ENCODE data around the gene SKOR1. TPM values are rescaled to one million over a fixed set of nuclear protein-coding genes. Genes with fewer than 3 reads are reported as not detected.

The SKOR1 gene
- total and polyA plus RNA-seq, 2 of the 13 experiments (the other 11 are each of a cell fraction or from before 2014, with no cell fraction given): 0.09 to 0.11 TPM

- TF ChIP-seq ZXDC (CRISPR knock-in tag; IDR thresholded peaks at IDR 0.05): peak; percentile 44; the same call in 1 of the 2 replicates
- 0 out of 2 replicates have a peak, but pooled peaks have one; percentile 72 for TF ChIP-seq ZNF891 (CRISPR knock-in tag; IDR thresholded peaks at IDR 0.05)
- TF ChIP-seq, protein P1, sequence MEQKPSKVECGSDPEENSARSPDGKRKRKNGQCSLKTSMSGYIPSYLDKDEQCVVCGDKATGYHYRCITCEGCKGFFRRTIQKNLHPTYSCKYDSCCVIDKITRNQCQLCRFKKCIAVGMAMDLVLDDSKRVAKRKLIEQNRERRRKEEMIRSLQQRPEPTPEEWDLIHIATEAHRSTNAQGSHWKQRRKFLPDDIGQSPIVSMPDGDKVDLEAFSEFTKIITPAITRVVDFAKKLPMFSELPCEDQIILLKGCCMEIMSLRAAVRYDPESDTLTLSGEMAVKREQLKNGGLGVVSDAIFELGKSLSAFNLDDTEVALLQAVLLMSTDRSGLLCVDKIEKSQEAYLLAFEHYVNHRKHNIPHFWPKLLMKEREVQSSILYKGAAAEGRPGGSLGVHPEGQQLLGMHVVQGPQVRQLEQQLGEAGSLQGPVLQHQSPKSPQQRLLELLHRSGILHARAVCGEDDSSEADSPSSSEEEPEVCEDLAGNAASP (CRISPR knock-in tag; IDR thresholded peaks at IDR 0.05; ENCODE audit: borderline replicate concordance): peak; percentile 83
- TF ChIP-seq ZNF337 (CRISPR knock-in tag; IDR thresholded peaks at IDR 0.05; ENCODE audit: borderline replicate concordance, low read depth): no peak
- TF ChIP-seq NPAS2 (CRISPR knock-in tag; IDR thresholded peaks at IDR 0.05; ENCODE audit: borderline replicate concordance): no peak
- no peak for TF ChIP-seq RFX3 (CRISPR knock-in tag; IDR thresholded peaks at IDR 0.05)
- TF ChIP-seq, protein P2, sequence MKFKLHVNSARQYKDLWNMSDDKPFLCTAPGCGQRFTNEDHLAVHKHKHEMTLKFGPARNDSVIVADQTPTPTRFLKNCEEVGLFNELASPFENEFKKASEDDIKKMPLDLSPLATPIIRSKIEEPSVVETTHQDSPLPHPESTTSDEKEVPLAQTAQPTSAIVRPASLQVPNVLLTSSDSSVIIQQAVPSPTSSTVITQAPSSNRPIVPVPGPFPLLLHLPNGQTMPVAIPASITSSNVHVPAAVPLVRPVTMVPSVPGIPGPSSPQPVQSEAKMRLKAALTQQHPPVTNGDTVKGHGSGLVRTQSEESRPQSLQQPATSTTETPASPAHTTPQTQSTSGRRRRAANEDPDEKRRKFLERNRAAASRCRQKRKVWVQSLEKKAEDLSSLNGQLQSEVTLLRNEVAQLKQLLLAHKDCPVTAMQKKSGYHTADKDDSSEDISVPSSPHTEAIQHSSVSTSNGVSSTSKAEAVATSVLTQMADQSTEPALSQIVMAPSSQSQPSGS (CRISPR knock-in tag; IDR thresholded peaks at IDR 0.05): peak; percentile 72; the same call in 1 of the 2 replicates
- peak; percentile 76 for TF ChIP-seq TGIF2 (CRISPR knock-in tag; IDR thresholded peaks at IDR 0.05)
- no peak for TF ChIP-seq MAFF (IDR thresholded peaks at IDR 0.05; ENCODE audit: low read depth, low read length)
- TF ChIP-seq SRY (CRISPR knock-in tag; IDR thresholded peaks at IDR 0.05): 0 out of 2 replicates have a peak, but pooled peaks have one; percentile 55
- peak; percentile 70 for TF ChIP-seq GMEB1 (CRISPR knock-in tag; IDR thresholded peaks at IDR 0.05; ENCODE audit: borderline replicate concordance)
- no peak for TF ChIP-seq ZNF121 (CRISPR knock-in tag; IDR thresholded peaks at IDR 0.05)
- TF ChIP-seq ZNF788 (CRISPR knock-in tag; IDR thresholded peaks at IDR 0.05; ENCODE audit: borderline replicate concordance): no peak; the same call in 1 of the 2 replicates
- TF ChIP-seq ZNF7 (CRISPR knock-in tag; IDR thresholded peaks at IDR 0.05): no peak
- TF ChIP-seq HNRNPL (IDR thresholded peaks at IDR 0.05; ENCODE audit: low read depth, low read length): peak; percentile 38; the same call in 1 of the 2 replicates
- TF ChIP-seq ATF7-NPFF (CRISPR knock-in tag; IDR thresholded peaks at IDR 0.05; ENCODE audit: low read depth): peak; percentile 69
- 0 out of 2 replicates have a peak, but pooled peaks have one; percentile 23 for TF ChIP-seq ZNF451 (CRISPR knock-in tag; IDR thresholded peaks at IDR 0.05)
- TF ChIP-seq, protein P3, sequence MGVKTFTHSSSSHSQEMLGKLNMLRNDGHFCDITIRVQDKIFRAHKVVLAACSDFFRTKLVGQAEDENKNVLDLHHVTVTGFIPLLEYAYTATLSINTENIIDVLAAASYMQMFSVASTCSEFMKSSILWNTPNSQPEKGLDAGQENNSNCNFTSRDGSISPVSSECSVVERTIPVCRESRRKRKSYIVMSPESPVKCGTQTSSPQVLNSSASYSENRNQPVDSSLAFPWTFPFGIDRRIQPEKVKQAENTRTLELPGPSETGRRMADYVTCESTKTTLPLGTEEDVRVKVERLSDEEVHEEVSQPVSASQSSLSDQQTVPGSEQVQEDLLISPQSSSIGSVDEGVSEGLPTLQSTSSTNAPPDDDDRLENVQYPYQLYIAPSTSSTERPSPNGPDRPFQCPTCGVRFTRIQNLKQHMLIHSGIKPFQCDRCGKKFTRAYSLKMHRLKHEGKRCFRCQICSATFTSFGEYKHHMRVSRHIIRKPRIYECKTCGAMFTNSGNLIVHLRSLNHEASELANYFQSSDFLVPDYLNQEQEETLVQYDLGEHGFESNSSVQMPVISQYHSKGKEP (CRISPR knock-in tag; IDR thresholded peaks at IDR 0.05): no peak
- TF ChIP-seq PPARG (CRISPR knock-in tag; conservative IDR thresholded peaks at IDR 0.05): 0 out of 2 replicates have a peak, but pooled peaks have one; percentile 18
- TF ChIP-seq ZNF350 (CRISPR knock-in tag; IDR thresholded peaks at IDR 0.05; ENCODE audit: borderline replicate concordance, low read depth): no peak; the same call in 1 of the 2 replicates
- TF ChIP-seq ELF1 (CRISPR knock-in tag; IDR thresholded peaks at IDR 0.05): peak; percentile 46; the same call in 1 of the 2 replicates
- TF ChIP-seq ZNF792 (CRISPR knock-in tag; IDR thresholded peaks at IDR 0.05): peak; percentile 55; the same call in 1 of the 2 replicates
These were observed 38.2 kb downstream of the SKOR1 start (continued) for GRCh38 chr15:67863442-67863987.

All from HepG2 (cell line).